Neural crest cell (in vitro differentiated cells): Measurements from ENCODE around the gene APBB2. TPM values are rescaled to one million over a fixed set of nuclear protein-coding genes. Genes with fewer than 3 reads are reported as not detected.

Experiments
- DNase-seq: peaks from one replicate; pipeline ENCODE4 v3.0.0; 2021; ENCODE audit warnings: low read depth, mixed read lengths, low spot score
- H3K27ac Mint-ChIP-seq: one replicate; pipeline ENCODE4 v1.8.0; 2021; ENCODE audit warnings: mild to moderate bottlenecking, mixed read lengths; ENCODE audit not compliant: unreplicated experiment
- H3K27me3 Mint-ChIP-seq: 2 replicates; pipeline ENCODE4 v1.8.0; 2021; ENCODE audit warnings: low read depth, mild to moderate bottlenecking, mixed read lengths
- H3K36me3 Mint-ChIP-seq: 2 replicates; pipeline ENCODE4 v1.8.0; 2021; ENCODE audit warnings: low read depth, mild to moderate bottlenecking, mixed read lengths
- H3K4me1 Mint-ChIP-seq: 2 replicates; pipeline ENCODE4 v1.8.0; 2021; ENCODE audit warnings: mixed read lengths
- H3K4me3 Mint-ChIP-seq: one replicate; pipeline ENCODE4 v1.8.0; 2021; ENCODE audit warnings: mild to moderate bottlenecking, mixed read lengths
- H3K9me3 Mint-ChIP-seq: 2 replicates; pipeline ENCODE4 v1.8.0; 2021; ENCODE audit warnings: mixed read lengths
- total RNA-seq: library from RNA; stranded (reverse); gene quantifications from 2 replicates; pipeline ENCODE4 v1.2.1, GENCODE V29; 2021
- TF ChIP-seq, protein P1 (sequence below): fragments of 200-600 bp; sonication (generic); conservative IDR thresholded peaks from 2 replicates; pipeline ENCODE4 v1.5.0; 2021; ENCODE audit warnings: antibody characterized with exemption, mild to moderate bottlenecking

Gene APBB2
- total RNA-seq, 1 donor from 2014 or later: 68.5 TPM

DNA sequence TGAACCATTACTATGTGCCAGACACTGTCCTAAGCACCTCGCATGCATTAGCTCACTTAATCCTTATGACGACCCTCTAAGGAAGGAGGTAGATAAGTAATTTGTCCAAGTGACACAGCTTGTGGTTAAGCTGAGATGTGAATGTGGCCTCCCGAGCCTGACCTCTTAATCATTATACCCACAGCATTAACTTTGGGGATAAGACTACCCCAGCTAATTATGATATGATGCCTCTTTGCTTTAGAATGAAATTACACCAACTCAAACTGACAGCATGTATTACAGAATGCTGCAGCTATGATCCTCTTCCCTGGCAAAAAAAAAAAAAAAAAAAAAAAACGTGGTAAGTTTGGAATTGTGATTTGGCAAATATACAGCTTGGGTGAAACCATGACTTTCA, 53.5 kb downstream of the APBB2 start:
- no peak overlapping the region for H3K4me3 Mint-ChIP-seq
- no peak overlapping the region for H3K27ac Mint-ChIP-seq

DNA sequence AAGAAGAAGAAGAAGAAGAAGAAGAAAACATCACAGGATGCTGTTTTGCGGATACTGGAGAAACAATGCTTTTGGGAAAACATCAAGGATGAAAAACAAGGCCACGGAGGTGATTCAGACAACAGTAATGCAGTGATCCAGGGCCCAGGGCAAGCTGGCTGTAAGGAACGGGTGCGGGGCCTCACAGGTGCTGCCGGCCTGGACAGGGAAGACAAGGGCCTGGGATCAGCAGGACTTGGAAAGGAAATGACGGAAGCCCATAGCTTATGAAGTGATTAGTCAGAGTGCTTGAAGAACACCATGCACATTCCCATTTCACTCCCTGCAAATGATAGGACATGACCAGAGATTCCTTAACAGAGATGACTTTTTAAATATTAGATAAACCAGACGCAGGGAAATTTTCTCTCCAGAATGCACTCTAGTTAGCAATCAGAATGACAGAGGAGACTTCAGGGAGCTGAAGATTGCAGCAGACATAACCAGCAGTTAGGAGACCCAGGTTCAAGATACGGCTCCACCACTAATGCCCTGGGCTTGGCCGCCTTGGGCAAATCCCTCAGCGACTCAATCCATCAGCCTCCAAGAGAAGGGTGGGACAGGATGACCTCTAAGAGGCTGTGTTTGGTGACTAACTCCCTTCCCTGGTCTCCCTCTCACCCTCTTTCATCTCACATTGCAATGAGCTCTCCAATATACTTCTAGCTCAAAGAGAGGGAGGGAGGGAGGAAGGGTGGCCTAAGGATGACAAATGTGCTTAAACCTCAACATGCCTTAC, 54.1 kb downstream of the APBB2 start:
- TF ChIP-seq, protein P1, sequence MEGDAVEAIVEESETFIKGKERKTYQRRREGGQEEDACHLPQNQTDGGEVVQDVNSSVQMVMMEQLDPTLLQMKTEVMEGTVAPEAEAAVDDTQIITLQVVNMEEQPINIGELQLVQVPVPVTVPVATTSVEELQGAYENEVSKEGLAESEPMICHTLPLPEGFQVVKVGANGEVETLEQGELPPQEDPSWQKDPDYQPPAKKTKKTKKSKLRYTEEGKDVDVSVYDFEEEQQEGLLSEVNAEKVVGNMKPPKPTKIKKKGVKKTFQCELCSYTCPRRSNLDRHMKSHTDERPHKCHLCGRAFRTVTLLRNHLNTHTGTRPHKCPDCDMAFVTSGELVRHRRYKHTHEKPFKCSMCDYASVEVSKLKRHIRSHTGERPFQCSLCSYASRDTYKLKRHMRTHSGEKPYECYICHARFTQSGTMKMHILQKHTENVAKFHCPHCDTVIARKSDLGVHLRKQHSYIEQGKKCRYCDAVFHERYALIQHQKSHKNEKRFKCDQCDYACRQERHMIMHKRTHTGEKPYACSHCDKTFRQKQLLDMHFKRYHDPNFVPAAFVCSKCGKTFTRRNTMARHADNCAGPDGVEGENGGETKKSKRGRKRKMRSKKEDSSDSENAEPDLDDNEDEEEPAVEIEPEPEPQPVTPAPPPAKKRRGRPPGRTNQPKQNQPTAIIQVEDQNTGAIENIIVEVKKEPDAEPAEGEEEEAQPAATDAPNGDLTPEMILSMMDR: no peak
- Mint-ChIP-seq H3K4me1 (peaks cover 8% of the 10 kb centered on the region), H3K27me3 (no peaks in the 10 kb centered on the region)

More for the DNA sequence above, 53.5 kb downstream of the APBB2 start:
- peaks cover 5% of the 10 kb centered on the region for H3K36me3 Mint-ChIP-seq
- no peak for DNase-seq
- TF ChIP-seq, protein P1: no peak
- no peaks in the 10 kb centered on the region for H3K9me3 Mint-ChIP-seq
- no peaks in the 10 kb centered on the region for H3K27me3 Mint-ChIP-seq
- peaks cover 5% of the 10 kb centered on the region for H3K4me1 Mint-ChIP-seq

DNA sequence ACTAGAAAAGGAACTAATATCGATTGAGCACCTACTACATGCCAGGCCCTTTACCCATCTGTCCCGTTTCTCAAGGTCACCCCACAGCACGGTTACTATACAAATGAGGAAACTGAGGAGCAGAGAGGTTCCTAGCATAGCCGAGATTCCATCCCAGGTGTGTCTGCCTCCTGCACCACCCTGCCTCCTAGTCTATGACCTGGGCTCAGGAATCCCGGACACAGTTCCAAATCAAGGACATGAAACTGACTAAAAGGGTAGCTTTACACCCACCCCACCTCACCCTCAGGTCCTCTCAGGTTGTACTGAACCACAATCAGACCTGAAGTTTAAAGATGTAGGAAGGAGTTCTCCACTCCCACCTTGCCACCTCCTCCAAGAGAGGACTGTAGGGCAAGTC, 55.6 kb downstream of the APBB2 start:
- H3K27ac Mint-ChIP-seq: no peak overlapping the region
- H3K9me3 Mint-ChIP-seq: no peaks in the 10 kb centered on the region
- H3K36me3 Mint-ChIP-seq: no peaks in the 10 kb centered on the region
- H3K4me3 Mint-ChIP-seq: no peak overlapping the region
- TF ChIP-seq, protein P1: no peak
- DNase-seq: no peak
- H3K27me3 Mint-ChIP-seq: no peaks in the 10 kb centered on the region
- peaks cover 9% of the 10 kb centered on the region for H3K4me1 Mint-ChIP-seq

More for the DNA sequence above, 54.1 kb downstream of the APBB2 start:
- H3K36me3 Mint-ChIP-seq: peaks cover under 1% of the 10 kb centered on the region
- H3K4me3 Mint-ChIP-seq: no peak overlapping the region
- DNase-seq: no peak
- no peaks in the 10 kb centered on the region for H3K9me3 Mint-ChIP-seq
- no peak overlapping the region for H3K27ac Mint-ChIP-seq

DNA sequence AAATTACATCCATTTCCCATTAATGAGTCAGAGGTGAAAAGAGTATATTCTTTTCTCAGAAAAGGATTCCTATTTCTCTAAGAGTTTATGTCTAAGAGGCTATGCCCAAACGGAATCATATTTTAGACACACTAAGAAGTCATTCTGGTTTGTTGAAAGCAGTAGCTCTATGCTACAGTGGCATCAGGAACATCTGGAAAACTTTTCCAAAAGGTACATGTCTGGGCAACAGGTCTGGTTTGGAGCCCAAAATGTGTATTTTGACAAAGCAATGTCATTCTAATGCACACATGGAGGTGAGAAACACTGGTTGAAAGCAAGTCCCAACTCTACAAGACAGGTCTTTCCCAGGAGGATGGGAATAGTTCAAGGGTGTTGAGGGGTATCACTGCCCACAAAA, 56.1 kb downstream of the APBB2 start:
- TF ChIP-seq, protein P1: no peak
- DNase-seq: no peak
- no peaks in the 10 kb centered on the region for H3K36me3 Mint-ChIP-seq
- H3K27ac Mint-ChIP-seq: no peak overlapping the region
- no peaks in the 10 kb centered on the region for H3K27me3 Mint-ChIP-seq
- H3K4me1 Mint-ChIP-seq: peaks cover 9% of the 10 kb centered on the region
- H3K4me3 Mint-ChIP-seq: no peak overlapping the region
- H3K9me3 Mint-ChIP-seq: no peaks in the 10 kb centered on the region

DNA sequence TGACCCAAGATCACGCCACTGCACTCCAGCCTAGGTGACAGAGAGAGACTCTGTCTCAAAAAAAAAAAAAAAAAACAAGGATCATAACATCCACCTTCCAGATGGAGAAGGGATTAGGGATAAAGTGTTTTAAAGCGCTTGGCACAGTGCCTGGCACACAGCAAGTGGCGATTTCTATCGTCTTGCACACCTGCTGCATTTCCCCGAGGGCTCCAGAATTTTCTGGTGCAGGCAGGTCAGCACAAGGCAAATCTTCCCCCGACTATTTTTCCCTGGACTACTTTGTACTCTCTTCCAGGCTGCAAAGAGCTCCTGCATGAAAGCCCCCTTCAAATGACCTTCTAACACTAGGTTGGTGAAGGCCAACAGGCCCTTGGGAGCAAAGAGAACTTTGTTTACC, 57.3 kb downstream of the APBB2 start:
- H3K27ac Mint-ChIP-seq: no peak overlapping the region

More for the DNA sequence above, 57.3 kb downstream of the APBB2 start:
- DNase-seq: no peak
- Mint-ChIP-seq H3K27me3 (no peaks in the 10 kb centered on the region), H3K36me3 (no peaks in the 10 kb centered on the region), H3K9me3 (peaks cover 2% of the 10 kb centered on the region), H3K4me3 (no peak overlapping the region), H3K4me1 (peaks cover 4% of the 10 kb centered on the region)
- TF ChIP-seq, protein P1: no peak
